Activated CD8-positive, alpha-beta memory T cell treated with anti-CD3 and anti-CD28 coated beads for 36 hours (primary cell): ENCODE measurements around the gene PRSS35. TPM values are rescaled to one million over a fixed set of nuclear protein-coding genes. Genes with fewer than 3 reads are reported as not detected.
"Not testable (repeated sequence)": the region's sequence is repeated elsewhere in the genome, so short reads cannot be mapped to it uniquely, and the experiment has no call there.

Experiments used
- CTCF ChIA-PET: fragments of 350-600 bp; sonication (Branson Sonifier 250); formaldehyde crosslinking; loops from one replicate; lab custom pipeline; 2021; ENCODE audit warnings: antibody characterized with exemption; lab: Charles Lee
- POLR2A ChIA-PET: fragments of 350-600 bp; sonication (Branson Sonifier 250); formaldehyde crosslinking; loops from one replicate; lab custom pipeline; 2021; ENCODE audit warnings: antibody characterized with exemption; lab: Charles Lee
- total RNA-seq, 2 experiments: library from RNA; stranded (reverse); gene quantifications; one replicate each; pipeline ENCODE4 v1.2.3, GENCODE V29; 2021

PRSS35 gene
- total RNA-seq, 2 experiments from 2014 or later, result 0.06 TPM; not detected in 1

DNA sequence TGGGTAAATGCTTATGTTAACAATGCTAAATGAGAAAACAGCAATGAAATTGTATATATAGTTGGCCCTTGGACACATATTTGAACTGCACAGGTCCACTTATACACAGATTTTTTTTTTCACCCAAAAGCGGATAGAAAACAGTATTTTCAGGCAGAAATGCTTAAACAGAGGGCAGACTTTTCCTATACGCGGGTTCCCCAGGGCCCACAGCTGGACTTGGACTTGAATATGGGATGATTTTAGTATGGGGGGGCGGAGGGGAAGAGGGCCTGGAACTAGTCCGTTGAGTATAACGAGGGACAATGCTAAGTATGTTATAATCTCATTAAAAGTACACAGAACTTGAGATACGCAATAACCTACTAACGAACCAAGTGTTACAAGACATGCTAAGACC is 1.1 kb upstream of the PRSS35 start:
- ChIA-PET POLR2A (interaction anchor here (0.9 kb wide), 1 partner anchor 282 kb away, joined by 3 read pairs; no protein-coding TSS in a partner anchor), CTCF (interaction anchor here (0.9 to 3.8 kb wide), 2 partner anchors 286 to 289 kb away, joined by 4 to 14 read pairs; no protein-coding TSS in a partner anchor)

DNA sequence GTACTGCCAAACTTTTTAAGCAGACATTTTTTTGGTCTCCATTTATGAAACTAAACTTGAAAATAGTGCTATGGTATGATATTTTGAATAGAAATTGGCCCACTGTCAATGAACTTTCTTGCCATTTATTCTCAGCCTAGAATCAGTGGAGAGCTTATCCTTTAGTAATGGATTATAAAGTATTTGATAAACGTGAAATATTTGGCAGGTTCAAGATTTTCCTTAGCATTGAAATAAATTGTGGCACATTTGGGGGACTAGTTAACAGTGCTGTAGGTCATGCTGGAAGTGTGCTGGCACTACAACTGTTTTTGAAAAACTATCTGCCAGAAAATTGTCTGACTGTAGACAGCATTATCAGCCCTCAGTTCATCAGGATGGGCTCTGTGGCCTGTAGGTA is 2.1 kb downstream of the PRSS35 start:
- CTCF ChIA-PET, result interaction anchor here (1.0 kb wide), 1 partner anchor 447 kb away, joined by 3 read pairs; the partner anchor contains the start of gene DOP1A

DNA sequence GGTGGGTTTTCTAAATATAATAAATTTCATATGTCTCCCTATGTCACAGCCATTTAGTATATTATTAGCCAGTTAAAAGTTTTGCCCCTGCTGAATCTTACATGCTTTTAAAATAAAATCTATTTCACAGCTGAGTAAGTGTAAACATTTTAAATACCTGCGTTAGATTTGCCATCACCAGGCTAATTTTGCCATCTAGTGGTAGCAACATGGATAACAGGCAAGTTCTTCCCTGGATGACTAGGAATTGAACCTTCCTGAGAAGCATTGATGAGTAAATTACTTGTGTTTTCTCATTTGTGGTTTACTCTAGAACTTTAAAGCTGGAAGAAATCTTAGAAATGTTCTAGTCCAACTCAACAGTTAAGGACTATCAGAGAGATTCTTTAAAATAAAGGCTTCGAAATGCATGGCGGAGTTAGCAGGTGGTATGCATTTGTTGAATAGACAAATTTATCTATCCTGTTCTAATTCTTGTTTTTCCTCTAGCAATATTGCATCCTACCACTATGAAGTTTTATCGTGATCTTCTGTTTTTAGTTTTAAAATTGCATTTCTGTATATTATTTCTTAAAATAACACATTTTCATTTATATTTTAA is 2.6 kb downstream of the PRSS35 start:
- ChIA-PET CTCF (no interaction called here), POLR2A (interaction anchor here (0.5 kb wide), 1 partner anchor 761 kb away, joined by 4 read pairs; no protein-coding TSS in a partner anchor)

More for the DNA sequence above, 2.1 kb downstream of the PRSS35 start:
- POLR2A ChIA-PET, result no interaction called here

DNA sequence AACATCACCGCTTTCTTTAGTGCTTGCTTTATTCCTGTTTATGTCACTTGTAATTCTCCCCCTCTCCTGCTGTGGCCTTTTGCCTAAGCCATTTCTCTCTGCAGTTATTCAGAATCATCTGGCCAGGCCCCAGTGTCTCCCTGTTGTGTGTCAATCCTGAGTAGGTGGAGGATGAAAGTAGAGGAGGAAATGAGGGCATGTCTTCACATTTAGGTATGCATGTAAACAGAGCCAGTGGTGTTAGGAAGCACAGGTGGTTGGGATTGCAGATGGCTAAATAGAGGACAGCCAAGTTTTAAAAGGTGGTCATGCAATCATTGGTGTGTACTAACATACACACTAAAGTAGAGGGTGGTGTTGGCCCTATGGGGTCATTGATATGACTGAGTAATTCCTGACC is 5.2 kb downstream of the PRSS35 start:
- ChIA-PET POLR2A (no interaction called here), CTCF (no interaction called here)

DNA sequence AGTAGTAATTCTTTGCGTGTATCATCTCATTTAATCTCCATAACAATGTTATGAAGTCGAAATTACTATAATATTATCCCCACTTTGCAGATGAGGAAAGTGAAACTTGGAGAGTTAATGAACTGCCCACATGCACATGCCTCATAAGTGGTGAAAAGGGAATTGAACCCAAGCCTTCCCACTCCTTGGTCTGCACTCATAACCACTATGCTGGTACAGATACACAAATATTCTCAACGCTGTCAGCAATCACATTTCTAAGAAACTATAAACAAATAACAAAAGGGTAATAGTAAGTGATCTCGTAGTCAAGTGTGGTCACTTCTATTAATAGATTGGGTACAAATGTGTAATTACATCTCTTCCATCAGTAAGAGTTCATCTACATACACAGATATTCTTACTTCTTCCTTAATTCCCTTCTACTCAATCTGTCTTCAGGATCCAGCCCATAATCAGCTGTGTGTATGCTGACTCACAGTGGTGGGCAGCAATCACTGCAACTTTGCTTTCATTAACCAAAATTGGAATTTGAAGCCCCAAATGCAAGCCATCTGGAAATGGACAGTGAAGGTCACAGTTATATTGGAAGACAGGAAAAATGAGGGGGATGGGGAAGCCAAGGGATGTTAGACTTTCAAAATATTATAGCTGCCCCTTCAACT is 6.6 kb downstream of the PRSS35 start:
- CTCF ChIA-PET, result no interaction called here
- POLR2A ChIA-PET, result no interaction called here

DNA sequence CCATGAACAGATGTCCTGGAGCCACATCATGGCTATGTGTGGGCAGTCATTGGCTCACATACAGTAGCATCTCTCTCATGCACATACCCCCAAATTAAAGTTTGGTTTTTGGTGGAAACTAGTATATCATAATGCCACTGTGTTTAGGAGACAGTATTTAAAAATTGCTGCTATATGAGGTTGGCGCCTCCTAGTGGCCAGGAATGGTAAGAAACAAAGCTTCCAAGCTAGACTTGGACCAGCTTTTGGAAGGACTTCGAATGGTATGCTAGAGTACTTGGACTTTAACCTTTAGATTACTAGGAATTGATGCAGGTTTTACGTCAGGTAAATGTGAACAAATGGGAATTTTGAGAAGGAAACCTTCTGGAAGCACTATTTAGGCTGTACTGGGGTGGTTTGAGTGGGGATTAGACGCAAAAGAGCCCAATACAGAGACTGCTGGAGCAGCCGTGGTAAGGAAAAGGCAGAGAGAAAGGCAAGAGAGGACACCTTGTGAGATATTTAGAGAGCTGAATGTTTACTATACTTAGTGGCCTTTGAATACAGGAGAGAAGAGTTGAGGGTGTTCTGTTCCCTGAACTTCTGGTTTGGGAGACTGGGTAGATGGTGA is 23.8 kb downstream of the PRSS35 start:
- CTCF ChIA-PET, result interaction anchor here (0.8 to 1.0 kb wide), 2 partner anchors 23 kb away, joined by 3 read pairs; no protein-coding TSS in a partner anchor
- POLR2A ChIA-PET, result no interaction called here

DNA sequence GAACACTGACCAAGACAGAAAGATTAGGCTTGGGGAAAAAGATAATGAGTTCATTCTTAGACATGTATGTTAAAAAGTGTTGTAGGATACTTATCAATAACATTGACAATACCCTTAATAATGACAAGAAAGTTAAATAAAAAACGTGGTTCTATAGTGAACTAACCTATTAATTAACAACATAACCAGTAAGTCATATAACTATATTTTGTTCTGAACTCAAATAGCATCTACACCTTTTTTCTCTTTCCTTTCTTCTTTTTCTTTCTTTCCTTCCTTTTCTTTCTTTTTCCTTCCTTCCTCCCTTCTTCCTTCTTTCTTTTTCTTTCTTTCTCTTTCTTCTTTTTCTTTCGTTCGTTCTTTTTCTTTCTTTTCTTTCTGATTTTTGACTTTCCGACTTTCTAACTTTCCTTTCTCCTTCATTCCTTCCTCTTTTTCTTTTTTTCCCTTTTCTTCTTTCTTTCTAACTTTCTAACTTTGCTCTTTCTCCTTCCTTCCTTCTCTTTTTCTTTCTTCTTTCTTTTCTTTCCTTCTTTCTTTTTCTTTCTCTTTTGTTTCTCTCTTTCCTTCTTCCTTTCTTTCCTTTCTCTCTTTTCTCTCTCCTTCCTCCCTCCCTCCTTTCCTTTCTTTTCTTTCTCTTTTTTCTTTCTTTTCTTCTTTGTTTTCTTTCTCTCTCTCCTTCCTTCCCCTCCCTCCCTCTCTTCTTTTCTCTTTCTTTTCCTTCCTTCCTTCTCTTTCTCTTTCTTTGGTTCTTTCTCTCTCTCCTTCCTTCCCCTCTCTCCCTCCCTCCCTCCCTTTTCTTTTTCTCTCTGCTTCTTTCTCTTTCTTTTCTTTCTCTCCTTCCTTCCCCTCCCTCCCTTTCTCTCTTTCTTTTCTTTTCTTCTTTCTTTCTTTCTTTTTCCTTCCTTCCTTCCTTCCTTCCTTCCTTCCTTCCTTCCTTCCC is 24.6 kb downstream of the PRSS35 start:
- ChIA-PET CTCF (interaction anchor here (0.8 to 1.0 kb wide), 2 partner anchors 22 to 24 kb away, joined by 3 read pairs; no protein-coding TSS in a partner anchor), POLR2A (no interaction called here)

DNA sequence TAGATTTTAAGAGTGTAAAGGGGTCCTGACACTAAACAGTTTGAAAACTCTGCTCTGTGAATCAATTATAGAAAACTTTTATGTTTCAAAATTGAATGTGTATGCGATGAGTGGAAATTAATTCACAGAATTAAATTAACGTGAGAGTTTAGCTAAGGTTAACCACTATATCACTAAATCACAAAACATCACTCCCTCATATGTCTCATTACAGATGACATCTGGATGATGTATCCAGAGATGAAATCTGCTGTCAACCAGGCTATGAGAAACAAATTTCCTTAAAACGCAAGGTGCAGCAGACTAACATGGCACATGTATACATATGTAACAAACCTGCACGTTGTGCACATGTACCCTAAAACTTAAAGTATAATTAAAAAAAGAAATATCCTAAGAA is 27.3 kb downstream of the PRSS35 start:
- POLR2A ChIA-PET, result no interaction called here
- CTCF ChIA-PET, result no interaction called here

DNA sequence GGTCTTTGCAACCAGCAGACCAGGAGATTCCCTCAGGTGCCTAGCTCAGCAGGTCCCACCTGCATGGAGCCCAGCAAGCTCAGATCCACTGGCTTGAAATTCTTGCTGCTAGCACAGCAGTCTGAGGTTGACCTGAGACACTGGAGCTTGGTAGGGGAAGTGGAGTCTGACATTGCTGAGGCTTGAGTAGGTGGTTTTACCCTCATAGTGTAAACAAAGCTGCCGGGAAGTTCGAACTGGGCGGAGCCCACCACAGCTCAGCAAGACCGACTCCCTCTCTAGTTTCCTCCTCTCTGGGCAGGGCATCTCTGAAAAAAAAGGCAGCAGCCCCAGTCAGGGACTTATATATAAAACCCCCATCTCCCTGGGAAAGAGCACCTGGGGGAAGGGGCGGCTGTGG is 34.3 kb downstream of the PRSS35 start:
- POLR2A ChIA-PET, result no interaction called here
- CTCF ChIA-PET, result no interaction called here

DNA sequence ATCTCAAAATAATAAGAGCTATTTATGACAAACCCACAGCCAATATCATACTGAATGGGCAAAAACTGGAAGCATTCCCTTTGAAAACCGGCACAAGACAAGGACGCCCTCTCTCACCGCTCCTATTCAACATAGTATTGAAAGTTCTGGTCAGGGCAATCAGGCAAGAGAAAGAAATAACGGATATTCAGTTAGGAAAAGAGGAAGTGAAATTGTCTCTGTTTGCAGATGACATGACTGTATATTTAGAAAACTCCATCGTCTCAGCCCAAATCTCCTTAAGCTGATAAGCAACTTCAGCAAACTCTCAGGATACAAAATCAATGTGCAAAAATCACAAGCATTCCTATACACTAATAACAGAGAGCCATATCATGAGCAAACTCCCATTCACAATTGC is 38.1 kb downstream of the PRSS35 start:
- CTCF ChIA-PET, POLR2A ChIA-PET: not testable (repeated sequence)

DNA sequence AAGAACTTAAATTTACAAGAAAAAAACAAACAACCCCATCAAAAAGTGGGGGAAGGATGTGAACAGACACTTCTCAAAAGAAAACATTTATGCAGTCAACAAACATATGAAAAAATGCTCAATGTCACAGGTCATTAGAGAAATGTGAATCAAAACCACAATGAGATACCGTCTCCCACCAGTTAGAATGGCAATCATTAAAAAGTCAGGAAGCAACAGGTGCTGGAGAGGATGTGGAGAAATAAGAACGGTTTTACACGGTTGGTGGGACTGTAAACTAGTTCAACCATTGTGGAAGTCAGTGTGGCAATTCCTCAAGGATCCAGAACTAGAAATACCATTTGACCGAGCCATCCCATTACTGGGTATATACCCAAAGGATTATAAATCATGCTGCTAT is 39.4 kb downstream of the PRSS35 start:
- CTCF ChIA-PET, POLR2A ChIA-PET: not testable (repeated sequence)

DNA sequence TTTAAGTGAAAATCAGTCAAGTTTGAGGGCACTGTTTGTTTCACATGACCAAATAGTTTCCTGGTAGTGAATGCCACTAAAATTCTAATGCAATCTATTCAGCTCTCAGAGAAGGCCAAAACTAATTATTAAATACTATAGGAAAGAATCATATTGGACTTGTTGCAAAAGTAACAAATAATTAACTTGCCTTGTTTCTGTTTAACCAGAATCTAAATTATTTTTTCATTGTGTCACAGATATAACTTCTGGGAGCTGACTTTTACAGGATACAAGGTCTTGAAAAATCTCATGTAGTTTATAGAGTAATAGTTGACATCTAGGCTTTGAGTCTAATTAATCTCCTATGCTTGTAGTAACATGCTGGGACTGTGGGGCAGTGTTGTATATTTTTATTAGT is 44.5 kb downstream of the PRSS35 start:
- CTCF ChIA-PET, result no interaction called here
- POLR2A ChIA-PET, result no interaction called here

DNA sequence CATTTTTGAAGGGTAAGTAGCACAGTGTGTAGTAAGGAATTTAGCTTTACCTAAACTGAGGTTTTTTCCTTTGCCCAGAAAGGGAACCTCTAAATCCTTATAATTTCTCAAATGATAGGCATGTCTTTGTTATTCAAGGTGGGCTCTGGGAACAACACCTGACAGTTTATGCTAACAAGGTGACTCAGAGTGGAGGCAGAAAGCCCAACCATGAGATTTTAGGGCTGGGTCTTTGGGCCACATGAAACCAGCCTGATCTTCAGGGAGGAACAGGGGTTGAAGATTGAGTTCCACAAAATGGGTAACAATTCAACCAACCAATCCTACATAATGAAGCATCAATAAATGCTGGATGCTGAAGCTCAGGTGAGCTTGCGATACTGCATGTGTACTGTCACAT is 46.6 kb downstream of the PRSS35 start:
- ChIA-PET CTCF (interaction anchor here (1.0 kb wide), 1 partner anchor 23 kb away, joined by 3 read pairs; no protein-coding TSS in a partner anchor), POLR2A (no interaction called here)

DNA sequence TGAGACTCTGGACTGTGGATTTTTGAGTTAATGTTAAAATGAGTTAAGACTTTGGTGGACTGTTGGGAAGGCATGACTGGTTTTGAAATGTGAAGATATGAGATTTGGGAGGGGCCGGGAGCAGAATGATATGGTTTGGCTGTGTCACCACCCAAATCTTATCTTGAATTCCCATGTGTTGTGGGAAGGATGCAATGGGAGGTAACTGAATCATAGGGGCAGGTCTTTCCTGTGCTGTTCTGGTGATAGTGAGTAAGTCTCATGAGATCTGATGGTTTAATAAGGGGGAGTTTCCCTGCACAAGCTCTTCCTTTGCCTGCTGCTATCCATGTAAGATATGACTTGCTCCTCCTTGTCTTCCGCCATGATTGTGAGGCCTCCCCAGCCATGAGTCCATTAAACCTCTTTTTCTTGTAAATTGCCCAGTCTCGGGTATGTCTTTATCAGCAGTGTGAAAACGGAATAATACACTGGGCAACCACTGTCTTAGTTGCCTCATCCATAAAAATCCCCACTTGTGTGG is 59.4 kb downstream of the PRSS35 start:
- POLR2A ChIA-PET, CTCF ChIA-PET: not testable (repeated sequence)

DNA sequence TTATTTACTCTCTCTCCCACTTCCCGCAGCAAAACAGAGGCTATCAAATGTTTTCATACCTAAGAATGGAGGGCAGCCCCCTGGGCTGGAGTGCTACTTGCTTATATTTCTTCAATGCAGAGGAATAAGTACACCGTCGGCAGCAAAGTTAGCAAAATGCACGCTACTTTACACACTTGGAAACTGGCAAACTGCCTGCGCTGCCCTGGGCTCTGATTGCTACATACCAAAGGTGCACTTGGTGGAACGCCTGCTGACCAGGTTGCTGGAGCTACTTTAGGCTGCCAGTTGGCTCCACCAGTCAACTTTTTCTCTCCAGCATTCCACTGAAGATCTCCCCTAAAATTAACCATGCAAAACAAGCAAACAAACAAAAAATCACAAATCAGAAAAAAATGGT is 62.4 kb downstream of the PRSS35 start:
- POLR2A ChIA-PET, result no interaction called here
- CTCF ChIA-PET, result no interaction called here
